ENCODE data around the gene CFAP100. TPM values are rescaled to one million over a fixed set of nuclear protein-coding genes. Genes with fewer than 3 reads are reported as not detected.

The CFAP100 gene
- total and polyA plus RNA-seq, 9 of the 15 experiments (the other 6 are each of a cell fraction or from before 2014, with no cell fraction given) = not detected

DNA sequence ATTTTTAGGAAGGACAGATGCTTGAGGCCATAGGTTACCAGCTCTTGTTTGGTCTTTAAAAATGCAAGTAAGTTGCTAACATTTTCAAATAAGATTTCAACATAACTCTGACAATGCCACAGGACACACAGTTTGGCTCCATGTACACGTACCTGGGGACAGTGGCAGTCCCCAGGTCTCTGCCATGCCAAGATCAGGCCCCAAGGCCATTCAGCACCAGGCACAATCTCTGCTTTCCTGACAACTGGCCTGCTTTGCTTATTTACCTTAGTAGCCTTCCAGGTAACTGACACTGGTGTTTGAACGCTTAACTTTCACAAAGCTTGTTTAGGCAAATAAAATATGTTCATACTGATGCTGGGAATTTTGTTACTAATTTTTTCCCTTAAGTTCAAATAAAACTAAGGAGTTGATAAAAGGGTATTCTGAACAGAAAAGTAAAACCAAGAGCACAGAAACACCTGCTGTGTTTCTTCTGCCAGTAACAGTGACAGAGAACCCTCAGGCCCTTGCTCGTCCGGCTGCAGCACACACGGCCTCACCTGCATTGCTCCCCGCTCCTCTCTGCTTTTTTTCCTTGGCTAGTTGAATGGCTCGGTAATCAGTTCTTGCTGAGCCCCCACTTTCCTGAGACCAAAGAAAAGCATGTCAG is 64.5 kb downstream of the CFAP100 start (continued):
- TF ChIP-seq, protein P1, sequence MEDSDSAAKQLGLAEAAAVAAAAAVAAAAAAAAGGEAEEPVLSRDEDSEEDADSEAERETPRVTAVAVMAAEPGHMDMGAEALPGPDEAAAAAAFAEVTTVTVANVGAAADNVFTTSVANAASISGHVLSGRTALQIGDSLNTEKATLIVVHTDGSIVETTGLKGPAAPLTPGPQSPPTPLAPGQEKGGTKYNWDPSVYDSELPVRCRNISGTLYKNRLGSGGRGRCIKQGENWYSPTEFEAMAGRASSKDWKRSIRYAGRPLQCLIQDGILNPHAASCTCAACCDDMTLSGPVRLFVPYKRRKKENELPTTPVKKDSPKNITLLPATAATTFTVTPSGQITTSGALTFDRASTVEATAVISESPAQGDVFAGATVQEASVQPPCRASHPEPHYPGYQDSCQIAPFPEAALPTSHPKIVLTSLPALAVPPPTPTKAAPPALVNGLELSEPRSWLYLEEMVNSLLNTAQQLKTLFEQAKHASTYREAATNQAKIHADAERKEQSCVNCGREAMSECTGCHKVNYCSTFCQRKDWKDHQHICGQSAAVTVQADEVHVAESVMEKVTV (CRISPR knock-in tag; IDR thresholded peaks at IDR 0.05) = no peak

DNA sequence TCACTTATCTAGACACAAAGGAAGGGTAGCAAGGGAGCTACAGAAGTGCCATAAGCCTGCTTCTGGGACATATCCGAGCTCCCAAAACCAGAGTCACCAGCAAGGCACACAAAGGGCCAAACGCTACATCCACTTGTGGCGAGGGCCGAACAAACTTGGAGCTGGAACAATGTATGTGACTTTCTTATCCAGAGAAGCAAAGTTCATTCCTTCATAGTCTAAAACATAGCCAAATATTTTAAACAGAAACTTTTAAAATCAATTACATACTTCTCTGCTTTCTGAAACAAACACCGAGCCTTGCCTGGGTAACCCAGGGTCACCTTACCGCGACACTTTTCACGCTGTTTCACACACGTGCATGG is 65.0 kb downstream of the CFAP100 start:
- WGBS (ENCODE audit: insufficient coverage, low coverage, missing lambda C conversion rate) = 88% methylated on average over 9 of the region's 9 CpGs
- Histone ChIP-seq H3K79me2 (ENCODE audit: control insufficient read depth, insufficient read depth, low read length) (no peaks in the 10 kb centered on the region; the same call in 2 of the 3 replicates), H4K20me1 (replicated peaks; ENCODE audit: control insufficient read depth, insufficient read depth, low read length) (no peaks in the 10 kb centered on the region), H3K27me3 (ENCODE audit: control insufficient read depth in 2 of 2, insufficient read depth in 2 of 2, low read length in 2 of 2) (no peaks in the 10 kb centered on the region), H3K9ac (ENCODE audit: insufficient read depth in 1 of 2, low read depth in 2 of 2, low read length in 2 of 2) (no peak overlapping the region), H2AFZ (ENCODE audit: low read depth, low read length) (no peak overlapping the region), H3K27ac (ENCODE audit: extremely low read depth, low read depth, low read length) (no peak overlapping the region), H3K36me3 (ENCODE audit: control insufficient read depth, insufficient read depth, low read length) (peaks cover 81% of the 10 kb centered on the region), H3K9me1 (ENCODE audit: control insufficient read depth, insufficient read depth, low read length) (no peaks in the 10 kb centered on the region), H3K4me1 (replicated peaks in 1 of 2; ENCODE audit: control insufficient read depth in 2 of 2, insufficient read depth in 2 of 2, low read length in 2 of 2) (no peaks in the 10 kb centered on the region), H3K4me3 (no peak overlapping the region), H3K4me2 (ENCODE audit: insufficient read depth, low read length) (no peak overlapping the region), H3K9me3 (replicated peaks; ENCODE audit: control insufficient read depth, insufficient read depth, low read depth, low read length) (no peaks in the 10 kb centered on the region)
- CTCF ChIA-PET (ENCODE audit: low intra/inter-chr PET ratio) = no interaction called here
- no peak for TF ChIP-seq KLF10 (CRISPR knock-in tag; IDR thresholded peaks at IDR 0.05)
- TF ChIP-seq, protein P2, sequence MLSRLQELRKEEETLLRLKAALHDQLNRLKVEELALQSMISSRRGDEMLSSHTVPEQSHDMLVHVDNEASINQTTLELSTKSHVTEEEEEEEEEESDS (CRISPR knock-in tag; IDR thresholded peaks at IDR 0.05) = no peak
- no peak for TF ChIP-seq ZNF175 (CRISPR knock-in tag; IDR thresholded peaks at IDR 0.05; ENCODE audit: low read depth)
- TF ChIP-seq FOXA1 (IDR thresholded peaks at IDR 0.05; ENCODE audit: borderline replicate concordance) = no peak
- FAIRE-seq = no peak
- ATAC-seq = no peak
- intact Hi-C loops (cut with micrococcal nuclease) (no loop called here), in situ Hi-C loops (cut with MboI) (no loop called here)
- BruUV-seq (replicated peaks) = no TSS peak
- DNase-seq (ENCODE audit: extremely low read depth in 1 of 4, low spot score in 3 of 4) = no peak
- POLR2A ChIA-PET = interaction anchor here (0.6 to 1.1 kb wide), 3 partner anchors 13 to 270 kb away, joined by 3 read pairs; no protein-coding TSS in a partner anchor

All from K562 (cell line).